NCI-H128 (cell line): Measurements from ENCODE around the gene AKAP3.
A peak's percentile ranks its signal among the peaks of the same experiment; 100 is the strongest.

Source experiments
- DNase-seq: peaks from one replicate; lab custom pipeline; 2025; ENCODE audit not compliant: unreplicated experiment; lab: John Stamatoyannopoulos, UW

Gene AKAP3

GRCh38 chr12:4648501-4649357 lies at the start of gene AKAP3, which contains the start of gene NDUFA9:
Gene AKAP3, minus strand, starts transcription at chr12:4649051. Its CDS starts 10,855 bp downstream, at chr12:4638196.
Gene NDUFA9, plus strand, starts transcription at chr12:4649114. Its CDS starts 13 bp downstream, at chr12:4649127.
- peak; percentile 68 for DNase-seq

- no peak for DNase-seq
Measured at GRCh38 chr12:4690760-4691159, 41.9 kb upstream of the AKAP3 start.

- DNase-seq, result no peak
Measured at GRCh38 chr12:4685317-4685716, 36.5 kb upstream of the AKAP3 start.

GRCh38 chr12:4681732-4682131 lies 32.9 kb upstream of the AKAP3 start:
- no peak for DNase-seq

- no peak for DNase-seq
Measured at GRCh38 chr12:4679711-4680110, 30.9 kb upstream of the AKAP3 start.

- DNase-seq, result no peak
Measured at GRCh38 chr12:4665236-4665635, 16.4 kb upstream of the AKAP3 start.

GRCh38 chr12:4663971-4664505 lies 15.2 kb upstream of the AKAP3 start:
- DNase-seq, result no peak

GRCh38 chr12:4653691-4654090 lies 4.8 kb upstream of the AKAP3 start:
- DNase-seq, result no peak

- no peak for DNase-seq
Measured at GRCh38 chr12:4653257-4653656, 4.4 kb upstream of the AKAP3 start.

GRCh38 chr12:4649358-4649661 lies 459 bp upstream of the AKAP3 start:
- DNase-seq, result no peak

GRCh38 chr12:4648104-4648500 lies 749 bp downstream of the AKAP3 start:
- DNase-seq, result no peak

GRCh38 chr12:4645023-4645422 lies 3.8 kb downstream of the AKAP3 start:
- no peak for DNase-seq

GRCh38 chr12:4643747-4644146 lies 5.1 kb downstream of the AKAP3 start:
- DNase-seq, result no peak

- DNase-seq, result no peak
Measured at GRCh38 chr12:4630262-4630661, 18.6 kb downstream of the AKAP3 start.

GRCh38 chr12:4628406-4628805 lies 20.4 kb downstream of the AKAP3 start:
- DNase-seq, result no peak

- DNase-seq, result no peak
Measured at GRCh38 chr12:4626543-4626942, 22.3 kb downstream of the AKAP3 start.

- DNase-seq, result no peak
Measured at GRCh38 chr12:4621511-4621910, 27.3 kb downstream of the AKAP3 start.

- no peak for DNase-seq
Measured at GRCh38 chr12:4615667-4616066, 33.2 kb downstream of the AKAP3 start.

- DNase-seq, result no peak
Measured at GRCh38 chr12:4610481-4610880, 38.4 kb downstream of the AKAP3 start.

- no peak for DNase-seq
Measured at GRCh38 chr12:4609071-4609470, 39.8 kb downstream of the AKAP3 start.

- DNase-seq, result no peak
Measured at GRCh38 chr12:4607056-4607455, 41.8 kb downstream of the AKAP3 start.

GRCh38 chr12:4604684-4605193 lies 44.1 kb downstream of the AKAP3 start:
- peak; percentile 77 for DNase-seq

- no peak for DNase-seq
Measured at GRCh38 chr12:4603946-4604345, 44.9 kb downstream of the AKAP3 start.
